ENCODE measurements around the gene TRPV4. TPM values are rescaled to one million over a fixed set of nuclear protein-coding genes. Genes with fewer than 3 reads are reported as not detected.

TRPV4 gene
- polyA plus RNA-seq, 1 donor = 0.75 TPM

GRCh38 chr12:109781668-109782325, 51.4 kb downstream of the TRPV4 start:
- no peak for DNase-seq (ENCODE audit: low read depth)

GRCh38 chr12:109779382-109779781, 53.8 kb downstream of the TRPV4 start:
- DNase-seq (ENCODE audit: low read depth) = no peak

- no peak for DNase-seq (ENCODE audit: low read depth)
These were observed 54.5 kb downstream of the TRPV4 start for GRCh38 chr12:109778684-109779083.

GRCh38 chr12:109777544-109777943, 55.7 kb downstream of the TRPV4 start:
- no peak for DNase-seq (ENCODE audit: low read depth)

GRCh38 chr12:109776624-109777023, 56.6 kb downstream of the TRPV4 start:
- DNase-seq (ENCODE audit: low read depth) = no peak

GRCh38 chr12:109775172-109775881, 57.9 kb downstream of the TRPV4 start:
- peak; percentile 35 for DNase-seq (ENCODE audit: low read depth)

GRCh38 chr12:109773384-109774011, 59.7 kb downstream of the TRPV4 start:
- no peak for DNase-seq (ENCODE audit: low read depth)

- no peak for DNase-seq (ENCODE audit: low read depth)
These were observed 60.4 kb downstream of the TRPV4 start for GRCh38 chr12:109772622-109773321.

GRCh38 chr12:109771746-109772621, 61.2 kb downstream of the TRPV4 start:
- no peak for DNase-seq (ENCODE audit: low read depth)

- DNase-seq (ENCODE audit: low read depth) = no peak
These were observed 62.1 kb downstream of the TRPV4 start for GRCh38 chr12:109770861-109771670.

GRCh38 chr12:109770104-109770860, 62.9 kb downstream of the TRPV4 start:
- DNase-seq (ENCODE audit: low read depth) = no peak

GRCh38 chr12:109768901-109769670, 64.1 kb downstream of the TRPV4 start:
- no peak for DNase-seq (ENCODE audit: low read depth)

- DNase-seq (ENCODE audit: low read depth) = no peak
These were observed 65.0 kb downstream of the TRPV4 start for GRCh38 chr12:109767991-109768900.

- no peak for DNase-seq (ENCODE audit: low read depth)
These were observed 65.7 kb downstream of the TRPV4 start for GRCh38 chr12:109767456-109767855.

- no peak for DNase-seq (ENCODE audit: low read depth)
These were observed 66.9 kb downstream of the TRPV4 start for GRCh38 chr12:109766251-109766778.

- DNase-seq (ENCODE audit: low read depth) = no peak
These were observed 67.8 kb downstream of the TRPV4 start for GRCh38 chr12:109765446-109765810.

GRCh38 chr12:109764776-109765445, 68.3 kb downstream of the TRPV4 start:
- no peak for DNase-seq (ENCODE audit: low read depth)

Data from forelimb muscle (tissue), 1 donor.